Cardiac muscle cell (in vitro differentiated cells and primary cell): ENCODE data around the gene DPYSL4. TPM values are rescaled to one million over a fixed set of nuclear protein-coding genes. Genes with fewer than 3 reads are reported as not detected.

Source experiments
- DNase-seq, 2 donors: peaks; one replicate each; pipeline versions ENCODE4 v3.0.0 to v3.0.0-alpha.2; 2010 to 2017; ENCODE audit warnings: low read depth in 1 of 2, low spot score in 1 of 2
- H3K27ac ChIP-seq: fragments of 200-600 bp; sonication (generic); 2 replicates; pipeline ENCODE4 v1.5.1; 2016
- H3K27me3 ChIP-seq: fragments of 200-600 bp; sonication (generic); 2 replicates; pipeline ENCODE4 v1.6.0; 2016; ENCODE audit warnings: control low read depth
- H3K36me3 ChIP-seq: fragments of 200-600 bp; sonication (generic); 2 replicates; pipeline ENCODE4 v1.5.1; 2016; ENCODE audit warnings: control low read depth
- H3K4me1 ChIP-seq: fragments of 200-600 bp; sonication (generic); 2 replicates; pipeline ENCODE4 v1.8.1; 2017; ENCODE audit warnings: low read depth, mild to moderate bottlenecking, mixed run types
- H3K4me3 ChIP-seq: fragments of 200-600 bp; sonication (generic); 2 replicates; pipeline ENCODE4 v1.5.1; 2016; ENCODE audit warnings: mild to moderate bottlenecking
- H3K9me3 ChIP-seq: fragments of 200-600 bp; sonication (generic); 2 replicates; pipeline ENCODE4 v1.5.1; 2017; ENCODE audit warnings: low read depth, mild to moderate bottlenecking, control low read depth
- polyA plus RNA-seq: library from polyadenylated mRNA; unstranded; fragments of >200 nt; fragmentation: Nextera tagmentation; extraction: Ambion mirVana; gene quantifications from 2 replicates; pipeline ENCODE4 v1.2.1, GENCODE V29; 2016
- total RNA-seq: library from RNA; depleted of rRNA; stranded (reverse); fragments of >200 nt; gene quantifications from 2 replicates; pipeline ENCODE4 v1.2.3, GENCODE V29; 2016
- TF ChIP-seq, protein P1 (sequence below): IDR thresholded peaks from 2 replicates; pipeline ENCODE4 v1.5.1; 2012; ENCODE audit warnings: low read depth, mild to moderate bottlenecking, low read length

The DPYSL4 gene
- total and polyA plus RNA-seq, 2 experiments from 2014 or later = 12.5 to 30.3 TPM

DNA sequence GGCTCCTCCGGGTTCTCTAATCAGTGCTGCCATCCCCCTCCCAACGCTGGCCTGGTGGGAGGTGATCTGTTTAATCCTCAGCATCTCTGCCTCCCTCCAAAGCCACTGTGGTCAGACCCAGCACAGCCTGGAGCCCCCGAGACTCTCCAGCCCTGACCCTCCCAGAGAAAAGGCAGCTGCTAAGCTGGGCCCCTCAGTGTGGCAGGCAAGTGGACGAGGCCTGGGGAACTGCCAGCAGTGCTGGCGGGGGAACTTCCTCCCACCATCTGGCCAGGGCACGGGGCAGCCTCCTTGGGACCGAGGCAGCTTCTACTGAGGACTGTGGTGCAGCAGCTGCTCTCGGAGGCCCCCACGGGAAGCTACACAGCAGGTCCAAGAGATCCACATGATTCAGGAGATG lies 51.1 kb downstream of the DPYSL4 start:
- DNase-seq = peak in 1 of 2 donors; percentile 12
- TF ChIP-seq, protein P1, sequence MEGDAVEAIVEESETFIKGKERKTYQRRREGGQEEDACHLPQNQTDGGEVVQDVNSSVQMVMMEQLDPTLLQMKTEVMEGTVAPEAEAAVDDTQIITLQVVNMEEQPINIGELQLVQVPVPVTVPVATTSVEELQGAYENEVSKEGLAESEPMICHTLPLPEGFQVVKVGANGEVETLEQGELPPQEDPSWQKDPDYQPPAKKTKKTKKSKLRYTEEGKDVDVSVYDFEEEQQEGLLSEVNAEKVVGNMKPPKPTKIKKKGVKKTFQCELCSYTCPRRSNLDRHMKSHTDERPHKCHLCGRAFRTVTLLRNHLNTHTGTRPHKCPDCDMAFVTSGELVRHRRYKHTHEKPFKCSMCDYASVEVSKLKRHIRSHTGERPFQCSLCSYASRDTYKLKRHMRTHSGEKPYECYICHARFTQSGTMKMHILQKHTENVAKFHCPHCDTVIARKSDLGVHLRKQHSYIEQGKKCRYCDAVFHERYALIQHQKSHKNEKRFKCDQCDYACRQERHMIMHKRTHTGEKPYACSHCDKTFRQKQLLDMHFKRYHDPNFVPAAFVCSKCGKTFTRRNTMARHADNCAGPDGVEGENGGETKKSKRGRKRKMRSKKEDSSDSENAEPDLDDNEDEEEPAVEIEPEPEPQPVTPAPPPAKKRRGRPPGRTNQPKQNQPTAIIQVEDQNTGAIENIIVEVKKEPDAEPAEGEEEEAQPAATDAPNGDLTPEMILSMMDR = no peak
- Histone ChIP-seq H3K27ac (no peak overlapping the region), H3K4me3 (no peak overlapping the region), H3K4me1 (no peaks in the 10 kb centered on the region), H3K27me3 (no peaks in the 10 kb centered on the region), H3K36me3 (no peaks in the 10 kb centered on the region), H3K9me3 (no peaks in the 10 kb centered on the region)

DNA sequence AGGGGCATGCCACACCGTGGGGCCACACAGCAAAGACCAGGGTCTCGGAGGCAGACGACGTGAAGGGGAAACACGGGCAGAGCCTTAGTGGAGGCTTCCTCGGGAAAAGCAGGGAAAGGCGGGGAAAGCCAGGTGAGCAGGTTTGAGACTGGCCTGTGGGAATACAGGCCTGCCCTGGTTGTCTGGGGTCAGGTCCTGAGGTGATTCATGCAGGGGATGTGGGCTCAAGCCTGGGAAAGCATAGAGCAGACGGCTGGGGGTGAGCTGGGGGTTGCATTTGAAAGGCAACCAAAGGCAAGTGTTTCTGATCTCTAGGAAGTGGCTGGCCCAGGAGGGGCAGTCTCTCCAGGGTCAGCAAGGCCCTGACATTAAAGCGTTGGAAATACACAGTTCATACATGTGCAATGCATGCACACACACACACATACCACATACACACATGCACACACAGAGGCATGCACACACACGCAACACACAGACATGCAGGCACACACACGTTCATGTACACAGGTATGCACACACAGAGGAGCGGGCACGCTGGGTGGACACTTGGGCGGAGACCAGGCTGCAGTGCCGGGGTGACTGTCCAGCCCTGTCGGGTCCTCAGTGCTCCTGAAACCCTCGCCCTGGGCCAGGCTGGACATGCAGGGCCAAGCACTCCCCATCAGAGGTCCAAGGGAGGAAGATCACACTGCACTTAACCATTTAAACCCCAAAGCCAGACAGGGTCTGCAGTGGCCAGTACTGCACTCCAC lies 51.8 kb downstream of the DPYSL4 start:
- Histone ChIP-seq H3K4me3 (no peak overlapping the region), H3K27me3 (no peaks in the 10 kb centered on the region), H3K27ac (no peak overlapping the region), H3K4me1 (no peaks in the 10 kb centered on the region), H3K36me3 (no peaks in the 10 kb centered on the region), H3K9me3 (no peaks in the 10 kb centered on the region)
- DNase-seq = no peak
- TF ChIP-seq, protein P1 = no peak

DNA sequence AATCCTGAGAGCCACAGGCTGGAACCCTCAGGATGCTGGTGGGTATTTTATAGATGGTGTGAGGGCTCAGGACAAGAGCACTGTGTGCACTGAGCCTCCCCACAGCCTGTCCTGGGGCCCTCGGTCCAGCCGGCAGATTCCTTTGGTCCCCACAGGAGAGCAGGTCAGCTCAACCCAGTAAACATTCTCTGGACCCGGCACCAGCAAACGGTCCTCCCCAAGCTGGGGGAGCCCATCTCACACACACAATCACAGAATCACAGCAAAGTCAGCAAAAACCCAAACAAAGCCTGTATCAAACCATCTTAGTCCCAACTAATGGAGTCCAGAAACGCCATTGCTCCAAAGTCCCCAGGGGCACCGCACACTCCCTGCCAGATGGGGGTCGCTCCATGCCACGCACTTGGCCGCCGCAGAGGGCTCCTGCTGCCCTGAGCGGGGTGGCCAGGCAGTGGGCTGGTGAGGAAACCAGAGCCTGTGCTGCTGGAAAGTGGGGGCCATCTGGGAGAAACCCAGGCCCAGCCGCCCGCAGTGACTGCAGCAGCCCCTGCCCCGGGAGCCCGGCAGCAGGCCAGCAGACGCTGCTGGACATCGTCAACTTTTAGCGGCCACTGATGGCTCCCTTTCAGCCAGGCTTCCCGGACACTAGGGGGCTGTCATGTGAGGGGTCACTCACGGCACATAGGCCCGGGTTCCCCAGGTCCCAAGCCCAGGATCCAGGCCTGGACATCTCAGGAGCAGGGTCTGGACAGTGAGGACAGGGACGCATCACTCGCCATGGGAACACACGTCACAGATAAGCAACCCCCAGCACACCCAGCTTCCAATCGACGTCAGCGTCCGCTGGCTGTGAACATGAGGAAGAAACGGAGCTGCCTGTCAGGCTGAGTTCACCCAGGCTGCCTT lies 52.6 kb downstream of the DPYSL4 start:
- peak; percentile 58 to 88 for DNase-seq
- Histone ChIP-seq H3K36me3 (no peaks in the 10 kb centered on the region), H3K27ac (no peak overlapping the region), H3K4me3 (no peak overlapping the region), H3K27me3 (no peaks in the 10 kb centered on the region), H3K4me1 (no peaks in the 10 kb centered on the region), H3K9me3 (no peaks in the 10 kb centered on the region)
- TF ChIP-seq, protein P1 = peak; percentile 44

DNA sequence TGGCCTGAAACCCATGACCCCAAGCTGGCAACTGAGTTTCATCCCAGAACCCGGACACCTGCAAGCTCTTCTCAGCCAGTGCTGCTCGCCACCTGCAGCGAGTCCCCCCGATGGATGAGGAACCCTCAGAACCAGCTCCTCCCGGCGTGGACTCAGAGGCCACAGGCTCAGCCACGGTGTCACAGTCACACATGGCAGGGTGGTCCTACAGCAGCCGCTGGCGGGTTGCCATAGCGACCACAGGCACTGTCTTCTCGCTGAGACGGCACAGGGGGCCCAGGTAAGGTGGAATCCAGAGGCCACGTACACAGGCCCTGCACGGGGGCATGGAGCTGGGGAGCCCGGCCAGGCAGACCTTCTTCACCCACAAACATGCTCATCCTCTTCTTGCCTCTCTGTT lies 53.4 kb downstream of the DPYSL4 start:
- no peaks in the 10 kb centered on the region for H3K36me3 ChIP-seq
- no peaks in the 10 kb centered on the region for H3K9me3 ChIP-seq
- TF ChIP-seq, protein P1 = no peak
- H3K4me1 ChIP-seq = no peaks in the 10 kb centered on the region
- no peak for DNase-seq
- H3K27me3 ChIP-seq = no peaks in the 10 kb centered on the region
- H3K27ac ChIP-seq = no peak overlapping the region
- no peak overlapping the region for H3K4me3 ChIP-seq

DNA sequence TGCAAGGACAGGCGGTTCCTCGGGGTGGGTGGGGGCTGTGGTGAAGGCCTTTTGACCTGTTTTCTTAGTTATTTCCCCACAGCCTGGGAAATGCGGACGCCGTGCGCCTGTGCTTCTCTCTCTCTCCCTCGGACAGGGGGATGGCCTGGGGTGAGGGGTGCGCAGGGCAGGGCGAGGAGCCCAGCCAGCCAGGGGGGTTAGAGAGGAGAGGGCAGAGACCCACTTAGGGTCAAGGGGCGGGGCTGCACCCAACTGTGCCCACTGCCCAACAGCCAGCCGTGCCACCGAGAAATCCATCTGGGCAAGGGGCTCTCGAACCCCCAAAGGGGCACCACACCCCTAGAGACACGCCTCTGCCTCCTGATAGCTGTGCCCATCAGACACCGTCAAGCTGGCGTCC lies 53.8 kb downstream of the DPYSL4 start:
- Histone ChIP-seq H3K9me3 (no peaks in the 10 kb centered on the region), H3K27me3 (no peaks in the 10 kb centered on the region), H3K27ac (no peak overlapping the region), H3K4me3 (no peak overlapping the region), H3K36me3 (no peaks in the 10 kb centered on the region), H3K4me1 (no peaks in the 10 kb centered on the region)
- no peak for DNase-seq
- TF ChIP-seq, protein P1 = no peak
